GM20431 (cell line): Measurements from ENCODE around the gene SEC23A.
"Not testable (repeated sequence)": the region's sequence is repeated elsewhere in the genome, so short reads cannot be mapped to it uniquely, and the experiment has no call there.

Experiments used
- in situ Hi-C: fragments of 300-500 bp; cut with MseI, MboI; formaldehyde crosslinking; loops from one replicate; pipeline ENCODE4 v1.15.0; 2020; ENCODE audit warnings: low sequenced_read_pairs; ENCODE audit not compliant: unreplicated experiment

Gene SEC23A

GRCh38 chr14:39102969-39103957, at the start of gene SEC23A:
Gene SEC23A (minus strand): TSS chr14:39103235. CDS start chr14:39096118, 7,117 bp downstream.
- in situ Hi-C loops: no loop called here

- in situ Hi-C loops: no loop called here
Measured at GRCh38 chr14:39145266-39145966, 42.4 kb upstream of the SEC23A start.

- in situ Hi-C loops: not testable (repeated sequence)
Measured at GRCh38 chr14:39143226-39143625, 40.2 kb upstream of the SEC23A start.

- in situ Hi-C loops: not testable (repeated sequence)
Measured at GRCh38 chr14:39141623-39142022, 38.6 kb upstream of the SEC23A start.

- in situ Hi-C loops: no loop called here
Measured at GRCh38 chr14:39140170-39140569, 37.1 kb upstream of the SEC23A start.

- in situ Hi-C loops: no loop called here
Measured at GRCh38 chr14:39138440-39138839, 35.4 kb upstream of the SEC23A start.

- in situ Hi-C loops: not testable (repeated sequence)
Measured at GRCh38 chr14:39137835-39138234, 34.8 kb upstream of the SEC23A start.

GRCh38 chr14:39122330-39123138, 19.5 kb upstream of the SEC23A start:
- in situ Hi-C loops: no loop called here

- in situ Hi-C loops: no loop called here
Measured at GRCh38 chr14:39114073-39114838, 11.2 kb upstream of the SEC23A start, which contains the start of gene GEMIN2. Gene GEMIN2 (plus strand): TSS chr14:39114323. CDS start chr14:39114339, 16 bp downstream.

- in situ Hi-C loops: no loop called here
Measured at GRCh38 chr14:39113685-39114072, 10.6 kb upstream of the SEC23A start.

- in situ Hi-C loops: no loop called here
Measured at GRCh38 chr14:39109893-39110715, 7.1 kb upstream of the SEC23A start.

GRCh38 chr14:39108791-39109190, 5.8 kb upstream of the SEC23A start:
- in situ Hi-C loops: no loop called here

GRCh38 chr14:39107591-39107996, 4.6 kb upstream of the SEC23A start:
- in situ Hi-C loops: no loop called here

GRCh38 chr14:39104078-39104801, 1.2 kb upstream of the SEC23A start:
- in situ Hi-C loops: not testable (repeated sequence)

- in situ Hi-C loops: no loop called here
Measured at GRCh38 chr14:39102265-39102968, 618 bp downstream of the SEC23A start.

GRCh38 chr14:39099748-39100147, 3.3 kb downstream of the SEC23A start:
- in situ Hi-C loops: no loop called here

GRCh38 chr14:39099215-39099614, 3.8 kb downstream of the SEC23A start:
- in situ Hi-C loops: not testable (repeated sequence)
